NCI-H2107 treated with DMSO at 0.1 percent for 48 hours (cell line): Measurements from ENCODE around the gene COX6A2.
"Not testable (repeated sequence)": the region's sequence is repeated elsewhere in the genome, so short reads cannot be mapped to it uniquely, and the experiment has no call there.

Source experiments
- DNase-seq: peaks from one replicate; lab custom pipeline; 2025; ENCODE audit not compliant: unreplicated experiment; lab: John Stamatoyannopoulos, UW

COX6A2 gene

DNA sequence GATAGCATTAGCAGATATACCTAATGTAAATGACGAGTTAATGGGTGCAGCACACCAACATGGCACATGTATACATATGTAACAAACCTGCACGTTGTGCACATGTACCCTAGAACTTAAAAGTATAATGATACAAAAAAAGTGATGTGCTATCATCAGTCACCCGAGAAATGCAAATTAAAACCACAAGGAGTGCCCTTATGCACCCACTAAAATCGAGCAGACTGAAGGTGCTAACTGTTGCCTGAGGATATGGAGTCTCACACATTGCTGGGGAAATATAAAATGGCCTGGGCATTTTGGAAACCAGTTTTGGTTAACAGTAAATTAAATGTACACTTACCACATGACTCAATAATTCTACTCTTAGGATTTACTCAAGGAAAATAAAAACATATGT, 10.9 kb upstream of the COX6A2 start:
- not testable (repeated sequence) for DNase-seq

DNA sequence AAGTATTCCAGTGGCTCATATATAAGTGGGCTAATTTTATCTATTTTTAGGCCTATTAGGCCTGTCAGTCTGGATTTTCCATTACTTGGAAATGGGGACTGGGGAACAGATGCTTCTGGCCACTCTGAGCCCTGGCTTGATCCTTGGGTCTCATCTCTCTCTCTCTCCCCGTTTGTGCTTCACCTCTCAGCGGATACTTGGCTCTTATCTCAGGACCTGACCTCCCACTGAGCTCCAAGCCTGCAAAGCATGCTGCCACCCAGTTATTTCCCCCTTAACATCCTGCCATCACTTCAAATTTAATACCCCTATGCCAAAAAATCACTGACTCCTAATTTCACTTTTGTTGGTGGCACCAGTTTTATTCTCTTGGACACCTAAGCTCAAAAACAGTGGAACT, 10.3 kb upstream of the COX6A2 start:
- no peak for DNase-seq

DNA sequence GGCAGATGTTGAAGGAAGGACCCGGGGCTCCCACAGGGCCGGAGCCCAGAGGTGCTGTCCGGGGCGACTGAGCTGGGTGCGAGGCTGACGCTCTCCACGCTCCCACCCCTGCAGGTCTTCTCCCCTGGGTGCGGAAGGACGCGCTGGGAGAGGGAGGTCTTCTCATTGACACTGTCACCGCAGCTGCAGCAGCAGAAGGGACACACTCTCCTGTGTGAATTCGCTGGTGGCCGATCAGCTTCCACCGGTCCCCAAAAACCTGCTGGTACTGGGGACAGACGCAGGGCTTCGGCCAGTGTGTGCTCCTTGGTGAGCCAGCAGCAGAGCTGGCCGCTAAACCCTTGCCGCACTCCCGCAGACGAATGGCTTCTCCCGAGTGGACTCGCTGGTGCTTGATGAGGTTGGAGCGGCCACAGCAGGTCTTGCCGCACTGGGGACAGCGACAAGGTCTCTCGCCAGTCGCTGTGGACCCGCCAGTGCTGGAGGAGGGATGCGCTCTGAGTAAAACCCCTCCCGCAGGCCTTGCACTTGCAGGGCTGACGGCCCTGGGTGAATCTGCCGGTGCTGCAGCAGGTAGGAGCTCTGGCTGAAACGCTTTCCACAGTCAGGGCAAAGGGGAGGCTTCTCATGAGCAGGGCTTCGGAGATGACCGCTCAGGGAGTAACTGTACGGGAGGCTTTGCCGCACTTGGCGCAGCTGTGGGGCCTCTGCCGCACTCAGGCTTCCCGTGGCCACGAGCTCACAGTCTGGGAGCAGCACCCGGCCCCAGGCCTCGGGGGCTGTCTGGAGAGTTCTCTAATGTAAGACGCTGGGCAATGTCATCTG, 8.3 kb upstream of the COX6A2 start:
- no peak for DNase-seq

DNA sequence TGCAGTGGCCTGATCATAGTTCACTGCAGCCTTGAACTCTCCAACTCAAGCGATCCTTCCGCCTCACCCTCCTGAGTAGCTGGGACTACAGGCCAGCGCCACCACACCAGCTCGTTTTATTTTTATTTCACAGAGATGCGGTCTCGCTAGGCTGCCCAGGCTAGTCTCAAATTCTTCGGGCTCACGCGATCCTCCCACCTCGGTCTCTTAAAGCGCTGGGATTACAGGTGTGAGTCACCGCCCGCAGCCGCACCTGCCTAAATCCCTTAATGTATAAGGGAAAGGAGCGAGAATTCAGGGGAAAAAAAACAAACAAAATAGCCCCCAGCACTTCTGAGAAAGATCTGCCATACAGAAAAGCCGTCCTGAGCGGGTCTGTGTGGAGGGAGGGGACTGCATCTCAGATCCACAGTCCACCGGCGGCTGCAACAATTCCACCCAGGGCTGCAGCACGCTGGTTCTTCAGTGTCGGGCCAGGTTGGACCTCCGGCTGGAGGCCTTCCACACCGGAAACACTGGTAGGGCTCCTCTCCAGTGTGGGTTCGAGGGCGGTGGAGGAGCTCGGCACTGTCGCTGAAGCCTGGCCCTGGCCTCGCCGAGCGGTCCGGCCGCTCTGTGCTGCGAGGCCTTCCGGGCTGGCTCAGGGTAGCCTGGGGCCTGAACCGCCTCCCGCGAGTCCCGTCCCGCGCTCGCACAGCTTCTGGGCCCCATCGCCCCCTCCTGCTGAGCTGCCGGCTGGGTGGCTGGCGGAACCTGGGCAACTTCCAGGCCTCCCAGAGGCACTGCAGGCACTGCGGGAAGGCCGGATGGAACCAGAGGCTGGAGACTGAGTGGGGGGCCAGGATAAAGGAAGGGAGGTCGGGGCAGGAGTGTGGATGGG, 7.4 kb upstream of the COX6A2 start:
- DNase-seq: no peak

DNA sequence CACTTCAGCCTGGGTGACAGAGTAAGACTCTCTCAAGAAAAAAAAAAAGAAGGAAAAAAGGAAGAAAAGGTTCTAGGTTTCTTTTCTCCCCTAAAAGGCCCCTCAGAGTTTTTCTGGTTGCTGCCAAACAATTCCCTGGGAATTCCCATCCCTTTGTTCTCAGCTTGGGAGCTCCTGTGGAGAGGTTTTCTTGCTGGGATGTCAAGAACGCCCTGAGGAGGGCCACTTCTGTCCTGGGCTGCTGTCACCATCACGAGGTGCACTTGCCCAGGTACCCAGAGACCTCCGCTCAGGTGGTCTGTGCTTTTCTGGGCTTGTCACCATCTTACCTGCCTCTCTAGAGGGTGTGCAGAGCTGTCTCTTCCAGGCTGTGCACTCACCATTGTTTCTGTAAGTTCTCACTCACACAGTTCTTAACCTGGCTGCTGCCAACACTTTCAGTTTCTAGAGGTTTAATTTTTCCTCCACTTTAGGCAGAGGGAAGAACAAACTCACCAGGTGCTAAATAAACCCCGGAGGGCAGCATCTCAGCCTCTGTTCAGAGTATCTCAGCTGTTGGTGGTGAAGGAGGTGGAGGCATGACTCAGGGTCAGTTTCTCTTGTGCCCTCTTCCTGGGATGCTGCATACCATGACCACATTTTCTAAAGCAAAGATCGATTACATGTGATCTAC, 2.4 kb upstream of the COX6A2 start:
- DNase-seq: no peak

DNA sequence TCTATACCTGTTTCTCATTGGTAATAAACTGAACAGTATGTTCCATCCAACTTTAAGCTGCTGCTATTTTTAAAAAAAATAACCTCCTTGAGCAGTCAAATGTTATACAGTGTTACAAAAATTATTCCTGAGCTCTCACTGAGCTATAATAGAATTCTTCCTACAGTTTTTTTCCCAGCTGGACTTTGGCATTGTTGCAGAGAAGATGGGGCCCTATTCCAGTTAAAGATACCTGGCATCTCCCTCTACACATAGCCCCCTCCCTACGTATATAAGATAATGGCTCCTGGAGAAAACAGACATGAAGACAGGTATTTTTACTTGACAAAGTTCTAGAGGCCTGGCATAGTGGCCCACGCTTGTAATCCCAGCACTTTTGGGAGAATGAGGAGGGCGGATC, 1.6 kb upstream of the COX6A2 start:
- DNase-seq: no peak

DNA sequence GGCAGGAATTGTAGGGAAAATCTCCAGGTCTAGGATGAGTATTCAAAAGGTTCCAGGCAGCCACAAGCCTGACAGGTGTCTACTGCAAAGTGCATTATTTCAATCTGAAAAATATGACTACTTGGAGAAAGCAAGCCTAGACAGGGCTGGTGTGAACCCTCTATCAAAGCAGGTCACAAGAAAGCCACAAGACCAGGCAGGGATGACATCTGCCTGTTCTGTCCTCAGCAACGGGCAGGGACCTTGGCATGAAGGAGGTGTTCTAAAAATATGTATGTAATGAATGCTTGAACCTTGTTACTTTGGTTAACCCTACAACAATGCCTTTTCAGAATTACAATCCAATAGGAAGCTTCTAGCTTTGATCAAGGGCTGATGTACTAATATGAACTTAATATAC, 1.2 kb upstream of the COX6A2 start:
- no peak for DNase-seq

DNA sequence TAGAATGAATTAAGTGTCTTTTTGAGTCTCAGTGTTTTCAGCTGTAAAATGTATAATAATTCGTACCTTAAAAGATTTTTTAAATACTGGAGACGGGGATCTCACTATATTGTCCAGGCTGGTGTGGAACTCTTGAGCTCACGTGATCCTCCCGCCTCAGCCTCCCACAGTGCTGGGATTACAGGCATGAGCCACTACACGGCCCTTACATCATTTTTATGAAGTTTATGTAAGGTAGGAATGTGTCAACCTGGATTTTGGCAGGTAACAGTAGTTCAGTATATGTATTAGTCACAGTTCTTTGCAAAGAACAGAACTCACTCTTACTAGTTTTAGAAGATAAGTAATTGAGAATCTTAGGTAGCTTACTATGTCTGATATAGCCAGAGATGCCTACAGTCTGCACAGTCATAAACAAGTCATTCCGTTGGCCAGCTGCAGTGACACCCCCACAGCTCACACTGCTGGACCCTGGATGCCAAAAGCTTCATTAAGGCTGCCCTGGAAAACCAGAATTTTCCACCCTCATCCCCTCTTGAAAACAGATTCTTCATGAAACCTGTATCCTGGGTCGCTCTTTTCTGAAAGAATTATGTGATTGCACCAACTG, 583 bp upstream of the COX6A2 start:
- no peak for DNase-seq

DNA sequence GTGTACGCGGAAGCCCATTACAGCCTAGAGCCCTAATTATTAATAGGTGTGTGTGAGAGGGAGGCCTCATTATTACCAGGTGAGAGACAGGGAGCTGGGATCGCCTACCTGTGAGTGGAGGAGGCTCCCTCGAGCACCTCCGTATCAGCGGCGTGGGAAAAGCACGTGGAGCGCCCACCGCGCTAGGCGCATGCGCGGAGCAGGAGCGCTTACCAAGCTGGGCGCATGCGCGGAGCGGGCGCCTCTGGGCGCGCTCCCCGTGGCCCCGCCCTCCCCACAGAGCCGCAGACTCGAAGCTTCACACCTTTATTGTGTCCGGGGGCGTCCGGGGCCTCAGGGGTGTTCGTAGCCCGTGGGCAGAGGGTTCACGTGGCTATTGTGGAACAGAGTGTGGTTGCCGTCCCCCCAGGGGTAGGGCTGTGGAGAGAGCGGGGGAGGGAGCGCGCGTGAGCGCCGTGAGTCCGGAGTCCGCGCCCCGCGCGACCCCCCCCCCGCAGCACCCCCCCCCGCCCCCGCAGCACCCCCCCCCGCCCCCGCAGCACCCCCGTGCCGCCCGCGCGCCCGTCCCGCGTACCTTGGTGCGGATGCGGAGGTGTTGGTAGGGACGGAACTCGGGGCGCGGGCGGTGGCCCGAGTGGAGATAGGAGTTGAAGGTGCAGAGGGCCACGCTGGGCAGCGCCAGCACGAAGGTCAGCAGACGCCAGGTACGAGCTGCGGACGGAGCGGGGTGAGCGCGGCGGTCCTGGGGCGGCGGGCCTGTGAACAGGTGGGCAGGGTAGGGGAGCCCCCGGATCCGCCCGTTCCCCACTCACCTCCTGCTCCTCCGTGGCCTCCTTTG, 500 bp downstream of the COX6A2 start:
- DNase-seq: no peak

DNA sequence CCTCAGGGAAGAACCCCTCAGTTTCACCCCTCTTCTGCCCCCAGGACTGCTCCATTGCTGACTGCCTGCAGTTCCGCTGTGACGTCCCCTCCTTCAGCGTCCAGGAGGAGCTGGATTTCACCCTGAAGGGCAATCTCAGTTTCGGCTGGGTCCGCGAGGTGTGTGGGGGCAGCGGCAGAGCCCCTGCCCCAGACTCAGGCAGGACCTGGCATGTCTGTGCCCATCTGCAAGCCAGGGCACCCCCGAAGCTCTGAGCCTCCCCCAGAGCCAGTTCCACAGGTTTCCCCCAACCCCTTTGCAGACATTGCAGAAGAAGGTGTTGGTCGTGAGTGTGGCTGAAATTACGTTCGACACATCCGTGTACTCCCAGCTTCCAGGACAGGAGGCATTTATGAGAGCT, 4.4 kb downstream of the COX6A2 start:
- no peak for DNase-seq

DNA sequence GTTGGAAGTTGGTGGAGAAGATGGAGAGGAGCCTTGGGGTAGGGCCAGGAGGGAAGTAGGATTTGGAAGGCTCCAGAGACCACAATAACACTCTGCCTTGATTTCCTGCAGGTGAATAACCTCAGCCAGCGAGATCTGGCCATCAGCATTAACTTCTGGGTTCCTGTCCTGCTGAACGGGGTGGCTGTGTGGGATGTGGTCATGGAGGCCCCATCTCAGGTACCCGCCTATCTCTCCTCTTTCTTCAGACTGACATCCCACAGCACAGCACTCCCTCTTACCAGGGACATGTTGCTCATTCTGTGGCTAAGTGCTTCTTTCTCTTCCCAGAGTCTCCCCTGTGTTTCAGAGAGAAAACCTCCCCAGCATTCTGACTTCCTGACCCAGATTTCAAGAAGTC, 4.9 kb downstream of the COX6A2 start:
- no peak for DNase-seq

DNA sequence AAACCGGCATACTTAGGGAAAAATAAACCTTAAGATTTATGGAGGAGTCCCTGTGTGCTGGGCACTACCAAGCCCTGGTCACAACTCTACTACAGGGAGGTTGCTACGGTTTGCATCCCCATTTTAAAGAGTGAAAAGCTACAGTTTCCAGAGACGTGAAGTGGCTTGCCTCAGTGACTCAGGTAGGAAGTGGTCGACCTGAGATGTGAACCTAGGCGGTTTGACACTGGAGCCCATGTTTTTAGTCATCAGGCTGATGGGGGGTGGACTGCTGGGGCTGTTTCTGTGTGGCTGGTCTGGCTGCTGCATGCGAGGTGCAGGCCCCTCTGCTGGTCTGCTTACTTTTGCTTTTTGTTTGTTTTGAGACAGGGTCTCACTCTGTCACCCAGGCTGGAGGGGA, 6.6 kb downstream of the COX6A2 start:
- DNase-seq: no peak

DNA sequence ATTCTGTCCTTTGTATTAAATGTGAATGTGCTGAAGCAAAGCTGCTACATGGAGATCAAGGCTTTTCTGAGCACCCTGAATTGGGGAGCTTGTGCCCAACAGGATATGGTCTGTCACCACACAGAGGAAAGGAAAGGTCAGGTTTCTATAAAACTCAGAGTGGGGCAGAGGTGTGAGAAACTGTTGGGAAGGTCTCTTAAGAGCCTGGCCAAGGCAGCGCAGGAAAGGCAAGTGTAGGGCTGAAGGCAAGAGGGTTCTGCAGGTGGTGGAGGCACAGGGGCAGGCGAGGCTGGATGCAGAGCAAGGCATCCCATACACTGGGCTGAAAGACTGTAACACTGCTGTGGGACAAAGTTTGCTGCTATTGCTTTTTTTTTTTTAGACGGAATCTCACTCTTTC, 8.1 kb downstream of the COX6A2 start:
- no peak for DNase-seq

DNA sequence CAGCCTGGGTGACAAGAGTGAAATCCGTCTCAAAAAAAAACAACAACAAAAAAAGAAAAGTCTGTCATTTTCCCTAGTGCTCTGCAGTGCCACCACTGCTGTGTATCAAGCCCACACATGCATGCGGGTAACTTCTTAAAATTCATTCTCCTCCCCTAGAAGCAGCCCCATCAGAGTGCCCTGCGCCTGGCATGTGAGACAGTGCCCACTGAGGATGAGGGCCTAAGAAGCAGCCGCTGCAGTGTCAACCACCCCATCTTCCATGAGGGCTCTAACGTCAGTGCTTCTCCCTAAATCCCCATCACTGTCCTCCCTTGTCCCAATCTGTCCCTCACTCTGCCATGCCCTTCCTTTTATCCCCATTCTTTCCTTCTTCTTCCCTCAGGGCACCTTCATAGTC, 10.2 kb downstream of the COX6A2 start:
- no peak for DNase-seq

DNA sequence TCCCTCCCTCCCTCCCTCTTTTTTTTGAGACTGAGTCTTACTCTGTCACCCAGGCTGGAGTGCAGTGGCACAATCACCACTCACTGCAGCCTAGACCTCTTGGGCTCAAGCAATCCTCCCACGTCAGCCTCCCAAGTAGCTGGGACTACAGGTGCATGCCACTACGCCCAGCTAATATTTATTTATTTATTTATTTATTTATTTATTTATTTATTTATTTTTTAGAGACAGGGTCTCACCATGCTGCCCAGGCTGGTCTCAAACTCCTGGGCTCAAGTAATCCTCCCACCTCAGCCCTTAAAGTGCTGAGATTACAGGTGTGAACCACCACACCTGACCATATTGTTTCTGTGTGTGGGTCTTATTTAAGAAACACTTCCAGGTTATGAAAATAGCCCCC, 11.1 kb downstream of the COX6A2 start:
- DNase-seq: not testable (repeated sequence)

DNA sequence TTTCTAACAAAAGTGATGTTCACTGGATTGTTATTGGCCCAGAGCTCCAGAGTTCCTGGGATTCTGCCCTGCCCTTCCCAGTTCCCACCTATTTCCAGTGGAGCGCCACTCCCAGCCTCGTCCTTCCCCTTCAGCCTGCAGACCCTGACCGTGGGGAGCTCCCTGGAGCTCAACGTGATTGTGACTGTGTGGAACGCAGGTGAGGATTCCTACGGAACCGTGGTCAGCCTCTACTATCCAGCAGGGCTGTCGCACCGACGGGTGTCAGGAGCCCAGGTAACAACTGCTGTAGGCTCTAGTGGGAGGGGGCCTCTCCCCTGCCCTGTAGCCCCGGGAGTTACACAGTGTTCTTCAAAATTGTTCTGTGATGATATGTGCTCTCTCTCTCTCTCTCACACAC, 11.8 kb downstream of the COX6A2 start:
- DNase-seq: no peak

DNA sequence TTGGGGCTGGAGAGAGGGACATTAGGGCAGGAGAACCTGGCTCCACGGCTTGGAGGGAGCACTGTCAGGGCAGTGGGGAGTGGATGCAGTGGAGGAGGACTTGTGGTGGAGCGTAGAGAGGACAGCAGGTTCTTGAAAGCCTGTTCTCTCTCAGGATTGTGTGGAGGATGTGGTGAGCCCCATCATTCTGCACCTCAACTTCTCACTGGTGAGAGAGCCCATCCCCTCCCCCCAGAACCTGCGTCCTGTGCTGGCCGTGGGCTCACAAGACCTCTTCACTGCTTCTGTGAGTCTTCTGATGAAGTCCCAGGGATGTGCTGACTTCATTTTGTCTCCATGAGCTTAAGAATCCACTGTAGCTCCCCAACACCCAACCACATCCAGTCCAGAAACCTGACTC, 13.5 kb downstream of the COX6A2 start:
- DNase-seq: no peak

DNA sequence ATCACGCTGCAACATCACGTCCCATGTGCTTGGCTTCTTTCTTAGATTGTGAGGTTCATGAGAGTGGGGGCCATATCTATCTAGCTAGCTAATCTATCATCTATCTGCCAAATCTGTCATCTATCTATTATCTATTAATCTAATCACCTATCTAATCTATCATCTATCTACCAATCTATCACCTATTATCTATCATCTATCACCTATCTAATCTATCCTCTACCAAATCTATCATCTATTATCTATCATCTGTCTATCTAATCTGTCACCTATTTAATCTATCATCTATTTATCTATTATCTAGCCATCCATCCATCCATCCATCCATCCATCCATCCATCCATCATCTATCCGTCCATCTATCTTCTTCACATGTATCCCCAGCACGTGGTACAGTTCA, 14.2 kb downstream of the COX6A2 start:
- DNase-seq: no peak

DNA sequence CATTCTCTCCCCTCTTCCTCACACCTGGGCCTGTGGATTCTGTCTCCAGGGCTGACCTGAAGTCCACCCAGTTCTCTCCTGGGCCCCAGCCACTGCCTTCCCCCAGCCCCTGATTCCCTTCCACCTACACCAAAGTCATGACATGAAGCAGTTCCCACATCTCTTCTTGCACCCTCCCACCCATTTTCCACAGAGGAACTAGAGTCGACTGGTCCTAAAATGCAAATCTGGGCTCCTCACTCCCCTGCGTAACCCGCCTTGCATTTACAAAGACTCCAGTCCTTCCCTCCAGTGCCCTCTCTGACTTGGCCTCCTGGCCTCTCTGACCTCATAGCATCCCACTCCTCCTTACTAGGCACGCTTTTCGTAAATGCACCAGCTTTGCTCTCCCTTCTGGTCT, 14.8 kb downstream of the COX6A2 start:
- no peak for DNase-seq

DNA sequence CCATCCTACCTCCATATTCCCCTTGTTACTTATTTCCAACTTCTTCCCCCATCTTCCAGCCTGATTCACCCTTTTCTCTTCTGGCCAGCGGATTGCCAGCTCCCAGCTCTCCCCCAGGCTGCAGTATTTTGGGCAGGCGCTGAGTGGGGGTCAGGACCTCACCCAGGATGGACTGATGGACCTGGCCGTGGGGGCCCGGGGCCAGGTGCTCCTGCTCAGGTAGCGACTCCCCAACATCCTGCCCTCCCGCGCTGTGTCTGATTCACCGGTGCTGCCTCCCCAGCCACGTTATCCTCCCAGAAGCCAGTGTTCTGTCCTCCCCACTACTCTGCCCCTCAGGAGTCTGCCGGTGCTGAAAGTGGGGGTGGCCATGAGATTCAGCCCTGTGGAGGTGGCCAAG, 15.4 kb downstream of the COX6A2 start:
- no peak for DNase-seq
